ENCODE measurements around the gene MTMR3.

Gene MTMR3

GRCh38 chr22:29871684-29872083, 11.3 kb upstream of the MTMR3 start:
- DNase-seq: peak; percentile 19

GRCh38 chr22:29872144-29872893, 10.7 kb upstream of the MTMR3 start:
- no peak for DNase-seq

DNA sequence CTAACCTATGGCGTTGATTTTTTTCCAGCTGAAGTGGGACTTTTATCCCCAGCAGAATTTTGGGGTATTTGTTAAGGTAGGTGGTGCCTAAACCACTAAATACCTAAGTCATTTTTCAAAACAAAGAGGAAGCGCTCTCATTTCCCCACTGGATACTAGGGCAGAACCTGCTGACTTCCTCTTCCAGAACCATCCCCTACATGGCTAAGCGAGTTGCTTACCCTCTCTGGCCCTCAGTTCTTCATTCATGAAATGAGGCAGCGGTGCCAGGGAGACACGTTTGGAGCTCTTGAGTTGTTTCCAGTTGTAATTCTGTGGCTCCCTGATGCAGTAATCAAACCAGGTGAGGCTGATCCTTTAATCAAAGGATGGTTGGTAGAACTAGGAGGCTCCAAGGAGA, 10.0 kb upstream of the MTMR3 start:
- no peak for DNase-seq

DNA sequence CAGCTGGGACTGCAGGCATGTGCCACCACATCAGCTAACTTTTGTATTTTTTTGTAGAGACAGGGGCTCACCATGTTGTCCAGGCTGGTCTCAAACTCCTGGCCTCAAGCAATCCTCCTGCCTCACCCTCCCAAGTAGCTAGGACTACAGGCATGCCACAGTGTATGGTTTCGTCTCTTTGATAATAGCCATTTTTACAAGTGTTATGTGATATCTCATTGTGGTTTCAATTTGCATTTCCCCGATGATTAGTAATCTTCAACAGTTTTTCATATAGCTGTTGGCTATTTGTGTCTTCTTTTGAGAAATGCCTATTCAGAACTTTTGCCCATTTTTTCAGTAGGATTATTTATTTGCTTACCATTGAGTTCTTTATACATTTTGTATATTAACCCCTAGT, 9.0 kb upstream of the MTMR3 start:
- DNase-seq: no peak

DNA sequence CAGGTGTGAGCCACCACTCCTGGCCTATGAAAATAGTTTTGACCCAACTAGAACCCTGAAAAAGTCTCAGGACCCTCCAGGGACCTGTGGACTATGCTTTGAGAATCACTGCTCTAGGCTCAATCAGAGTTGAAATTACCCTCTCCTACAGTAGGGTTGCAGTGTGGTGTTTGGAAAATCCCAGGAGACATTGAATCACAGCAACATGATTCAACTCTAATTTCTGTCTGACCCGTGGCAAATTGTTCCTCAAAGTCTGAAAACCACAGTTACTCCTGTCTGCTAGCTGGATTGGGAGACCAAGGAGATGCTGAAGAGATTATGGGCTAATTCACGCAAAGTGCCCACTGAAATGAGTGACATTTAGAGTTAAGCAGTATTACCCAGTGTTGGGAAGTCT, 5.4 kb upstream of the MTMR3 start:
- DNase-seq: no peak

GRCh38 chr22:29879753-29880152, 3.2 kb upstream of the MTMR3 start:
- no peak for DNase-seq

- no peak for DNase-seq
Observed at GRCh38 chr22:29882716-29883044, 294 bp upstream of the MTMR3 start.

DNA sequence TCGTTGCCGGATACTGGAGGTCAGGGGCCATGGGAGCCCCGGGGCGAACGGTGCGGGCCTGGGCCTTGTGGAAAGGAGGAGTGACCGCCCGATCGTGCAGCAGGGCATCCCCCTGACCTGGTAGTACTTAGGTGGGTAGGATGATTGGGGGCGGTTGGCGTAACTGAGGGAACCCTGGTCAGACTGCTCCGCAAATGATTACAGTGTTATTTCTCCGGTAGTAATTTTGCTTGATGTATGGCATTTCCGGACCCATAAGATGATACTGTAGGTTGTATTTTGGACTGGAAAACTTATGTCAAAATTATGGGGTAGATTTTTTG, 762 bp downstream of the MTMR3 start:
- no peak for DNase-seq

DNA sequence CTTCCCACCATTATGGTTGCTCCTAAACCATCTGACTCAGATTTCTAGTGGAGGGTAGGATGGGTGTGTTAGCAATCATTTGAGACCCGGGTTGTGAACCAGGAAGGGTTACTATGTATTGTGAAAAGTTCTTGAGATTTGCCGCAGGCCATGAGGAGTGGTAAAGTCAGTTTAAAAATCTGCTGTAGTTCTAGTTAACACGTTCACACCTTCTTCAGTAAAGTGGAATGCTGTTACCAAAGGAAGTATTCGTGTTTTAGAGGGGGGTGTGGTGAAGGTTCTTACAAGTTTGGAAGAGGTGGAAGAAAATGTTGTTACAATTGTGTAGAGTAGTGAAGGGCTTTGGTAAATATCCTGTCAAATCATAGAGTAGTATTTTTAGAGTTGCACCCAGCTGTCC, 2.6 kb downstream of the MTMR3 start:
- DNase-seq: no peak

- DNase-seq: no peak
Observed at GRCh38 chr22:29886596-29886995, 3.6 kb downstream of the MTMR3 start.

GRCh38 chr22:29887358-29887757, 4.4 kb downstream of the MTMR3 start:
- DNase-seq: no peak

DNA sequence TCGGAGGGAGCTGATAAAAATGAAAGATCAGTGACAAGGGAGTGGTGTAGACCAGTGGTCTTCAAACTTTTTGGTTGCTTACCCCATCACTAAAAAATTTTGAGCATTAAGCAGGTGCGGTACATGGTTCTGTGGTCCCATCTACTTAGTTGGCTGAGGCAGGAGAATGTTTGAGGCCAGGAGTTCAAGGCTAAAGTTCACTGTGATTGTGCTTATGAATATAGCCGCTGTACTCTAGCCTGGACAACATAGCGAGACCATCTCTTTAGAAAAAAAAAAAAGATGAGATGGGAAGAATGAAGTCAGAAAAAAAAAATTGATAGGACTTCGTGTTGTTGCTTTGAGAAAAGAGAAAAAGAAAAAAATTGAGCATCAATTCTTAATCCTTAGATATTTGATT, 7.8 kb downstream of the MTMR3 start:
- no peak for DNase-seq

DNA sequence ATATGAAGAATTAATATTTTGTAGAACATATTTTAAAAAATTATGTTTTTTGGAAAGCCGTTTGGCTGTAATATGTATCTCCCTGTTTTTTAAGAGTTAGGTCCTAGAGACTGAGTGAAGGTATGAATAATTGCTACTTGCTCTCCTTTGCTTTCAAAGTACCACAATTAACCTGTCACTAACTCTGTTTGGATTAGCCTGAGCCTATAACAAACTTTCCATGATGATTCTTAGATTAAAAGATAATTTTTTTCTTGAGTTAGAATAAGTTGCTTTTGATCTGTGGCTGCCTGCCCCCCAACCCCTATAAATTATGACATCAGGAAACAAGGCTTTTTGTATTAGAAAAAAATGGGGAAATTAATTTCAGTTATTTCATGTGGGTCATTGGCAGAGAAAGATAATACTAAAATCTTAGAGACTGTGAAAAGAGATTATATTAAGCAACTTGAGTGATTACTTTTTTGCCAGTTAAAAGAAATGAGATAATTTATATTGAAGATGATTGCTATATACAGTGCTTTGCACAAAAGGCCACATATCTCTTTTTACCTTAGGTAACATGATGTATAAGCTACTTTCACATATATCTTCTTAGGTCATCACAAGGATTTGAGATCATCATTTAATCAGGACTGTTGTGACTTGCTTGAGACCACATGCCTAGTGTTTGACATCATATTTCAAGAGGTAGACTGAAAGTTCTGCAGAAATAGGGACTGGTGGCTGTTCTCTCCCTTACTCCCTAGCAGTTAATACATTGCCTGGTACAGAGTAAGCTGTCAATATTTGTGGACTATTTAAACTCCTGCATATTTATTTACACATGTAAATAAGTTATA, 9.6 kb downstream of the MTMR3 start:
- DNase-seq: no peak

DNA sequence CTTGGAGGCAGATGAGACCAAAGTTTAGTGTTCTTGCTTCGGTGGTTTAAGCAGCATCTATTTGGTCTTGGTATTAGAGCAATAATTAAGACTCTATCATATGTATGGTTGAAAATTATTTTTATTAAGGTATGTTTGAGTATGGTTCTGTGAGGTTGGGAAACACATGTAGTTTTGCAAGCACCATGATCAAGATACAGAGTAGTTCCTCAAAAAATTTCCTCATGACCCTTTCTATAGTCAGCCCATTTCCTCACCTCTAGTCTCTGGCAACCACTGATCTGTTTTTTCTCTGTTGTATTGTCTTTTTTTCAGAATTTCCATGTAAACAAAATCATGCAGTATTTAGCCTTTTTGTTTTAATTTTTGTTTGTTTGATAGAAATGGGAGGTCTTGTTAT, 18.4 kb downstream of the MTMR3 start:
- DNase-seq: no peak

- no peak for DNase-seq
Observed at GRCh38 chr22:29903371-29903770, 20.4 kb downstream of the MTMR3 start.

- no peak for DNase-seq
Observed at GRCh38 chr22:29904020-29904419, 21.0 kb downstream of the MTMR3 start.

GRCh38 chr22:29907753-29908515, 25.0 kb downstream of the MTMR3 start:
- peak; percentile 5 for DNase-seq

- DNase-seq: no peak
Observed at GRCh38 chr22:29912141-29912540, 29.2 kb downstream of the MTMR3 start.

- DNase-seq: no peak
Observed at GRCh38 chr22:29912605-29913398, 29.8 kb downstream of the MTMR3 start.

DNA sequence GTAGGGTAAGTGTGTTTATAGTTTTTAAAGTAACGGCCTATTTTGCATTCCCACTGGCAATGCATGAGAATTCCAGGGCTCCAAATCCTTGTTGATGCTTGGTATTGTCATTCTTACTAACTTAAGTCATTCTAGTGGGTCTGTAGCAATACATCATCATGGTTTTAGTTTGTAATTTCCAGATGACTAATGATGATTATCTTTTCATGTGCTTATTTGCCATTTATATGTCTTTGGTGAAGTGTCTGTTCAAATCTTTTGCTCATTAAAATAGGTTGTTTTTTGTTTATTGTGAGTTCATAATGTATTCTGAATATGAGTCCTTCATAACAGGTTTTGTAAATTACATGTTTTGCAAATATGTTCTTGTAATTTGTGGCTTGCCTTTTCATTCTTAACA, 31.2 kb downstream of the MTMR3 start:
- DNase-seq: no peak

DNA sequence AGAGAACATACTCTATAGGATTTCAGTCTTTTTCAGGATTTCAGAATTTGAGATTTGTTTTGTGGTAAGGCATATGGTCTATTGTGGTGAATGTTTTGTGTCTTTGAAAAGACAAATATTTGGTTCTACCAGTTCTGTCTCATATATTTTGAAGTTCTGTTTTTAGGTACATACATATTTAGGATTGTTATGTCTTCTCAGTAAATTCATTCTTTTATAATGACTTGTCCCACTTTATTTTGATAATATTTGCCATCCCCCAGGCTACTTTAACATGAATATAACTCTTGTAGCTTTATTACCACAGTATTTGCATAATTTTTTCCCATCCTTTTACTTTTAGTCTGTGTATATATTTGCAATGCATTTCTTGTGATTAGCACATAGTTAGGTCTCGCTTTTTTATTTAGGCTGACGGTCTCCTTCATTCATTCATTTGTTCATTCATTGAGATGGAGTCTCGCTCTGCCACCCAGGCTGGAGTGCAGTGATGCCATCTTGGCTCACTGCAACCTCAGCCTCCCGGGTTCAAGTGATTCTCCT, 32.1 kb downstream of the MTMR3 start:
- DNase-seq: no peak

- DNase-seq: no peak
Observed at GRCh38 chr22:29916007-29916544, 33.1 kb downstream of the MTMR3 start.

Data from NCI-H1092 (cell line).